Stimulated activated CD8-positive, alpha-beta memory T cell treated with anti-CD3 and anti-CD28 coated beads, Interleukin-7, amount 100 ng/mL, for 24 hours (primary cell): ENCODE measurements around the gene CRHR2.

Source experiments
- DNase-seq: peaks from one replicate; pipeline ENCODE4 v3.0.0-alpha.2; 2020; ENCODE audit warnings: low read depth

Gene CRHR2

GRCh38 chr7:30706908-30707307 is 24.7 kb upstream of the CRHR2 start:
- DNase-seq = no peak

DNA sequence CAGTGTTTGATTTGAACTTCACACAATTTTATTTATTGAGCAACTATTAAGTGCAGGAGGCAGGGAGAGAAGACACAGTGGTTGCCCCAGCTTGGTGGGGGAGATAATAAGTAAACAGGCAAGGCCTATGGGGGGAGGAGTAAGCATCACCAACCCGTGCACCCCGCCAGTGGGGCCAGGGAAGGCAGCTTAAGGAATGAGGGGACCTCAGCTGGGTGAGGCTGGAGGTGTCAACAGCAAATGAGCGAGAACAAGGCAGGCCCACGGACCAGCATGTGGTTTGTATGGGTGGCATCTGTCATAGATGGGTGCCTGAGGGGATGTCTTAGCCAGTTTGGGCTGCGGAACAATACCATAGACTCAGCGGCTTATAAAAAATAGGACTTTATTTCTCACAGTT is 24.1 kb upstream of the CRHR2 start:
- no peak for DNase-seq

DNA sequence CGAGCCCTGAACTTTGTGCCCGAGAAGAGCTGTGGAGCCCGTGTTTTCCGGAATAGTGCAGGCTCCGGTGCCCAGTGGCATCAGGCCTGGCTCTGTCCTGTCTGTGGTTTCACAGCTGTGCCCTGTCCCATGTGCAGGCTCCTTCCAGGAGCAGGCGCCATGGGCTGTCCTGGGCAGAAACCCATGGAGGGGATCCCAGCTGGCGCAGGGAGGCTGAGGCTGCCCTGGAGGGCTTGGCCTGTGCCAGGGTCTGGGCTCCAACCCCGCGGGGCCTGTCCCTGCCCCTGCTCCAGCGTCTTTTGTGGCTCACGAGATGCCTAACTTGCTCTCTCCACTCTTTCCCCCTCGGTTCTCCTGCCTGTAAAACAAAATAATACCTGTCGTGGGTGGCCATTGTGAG is 23.3 kb upstream of the CRHR2 start:
- DNase-seq = no peak

DNA sequence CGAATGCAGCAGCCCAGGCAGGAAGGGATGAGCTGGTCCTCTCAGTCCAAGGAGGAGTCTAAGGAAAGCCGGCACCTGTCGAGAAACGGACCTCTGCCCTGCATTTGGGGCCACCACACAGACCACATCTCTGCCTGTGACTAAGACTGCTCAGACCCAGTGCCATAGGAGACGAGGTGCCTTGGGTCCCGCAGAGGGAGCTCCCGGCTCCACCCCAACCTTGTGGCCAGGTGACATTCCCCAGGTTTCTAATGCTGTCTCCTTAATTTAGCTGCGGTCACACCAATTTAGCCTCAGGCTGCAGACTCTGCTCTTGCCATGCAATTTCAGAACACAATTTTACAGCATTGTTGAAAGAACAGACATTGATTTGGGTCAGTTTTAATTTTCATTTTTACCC is 22.8 kb upstream of the CRHR2 start:
- DNase-seq = no peak

DNA sequence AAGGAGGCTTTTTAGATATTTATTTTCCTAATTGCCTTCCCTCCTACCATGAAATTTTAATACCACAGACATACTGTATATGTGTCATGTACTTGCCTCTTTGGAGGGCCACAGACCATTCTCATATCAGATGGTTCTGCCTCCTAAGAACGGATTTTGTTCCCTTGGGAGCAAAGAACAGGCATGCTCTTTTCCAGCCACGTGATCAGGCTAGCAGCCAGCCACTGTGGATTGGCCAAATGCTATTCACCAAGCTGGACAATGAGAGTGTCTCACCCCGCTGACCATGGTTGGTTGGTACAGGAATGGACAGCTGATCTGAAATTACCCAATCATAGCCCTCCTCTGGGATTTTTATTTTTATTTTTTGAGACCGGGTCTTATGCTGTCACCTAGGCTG is 21.5 kb upstream of the CRHR2 start:
- DNase-seq = no peak

GRCh38 chr7:30702200-30702599 is 19.9 kb upstream of the CRHR2 start:
- no peak for DNase-seq

GRCh38 chr7:30700941-30701340 is 18.7 kb upstream of the CRHR2 start:
- no peak for DNase-seq

DNA sequence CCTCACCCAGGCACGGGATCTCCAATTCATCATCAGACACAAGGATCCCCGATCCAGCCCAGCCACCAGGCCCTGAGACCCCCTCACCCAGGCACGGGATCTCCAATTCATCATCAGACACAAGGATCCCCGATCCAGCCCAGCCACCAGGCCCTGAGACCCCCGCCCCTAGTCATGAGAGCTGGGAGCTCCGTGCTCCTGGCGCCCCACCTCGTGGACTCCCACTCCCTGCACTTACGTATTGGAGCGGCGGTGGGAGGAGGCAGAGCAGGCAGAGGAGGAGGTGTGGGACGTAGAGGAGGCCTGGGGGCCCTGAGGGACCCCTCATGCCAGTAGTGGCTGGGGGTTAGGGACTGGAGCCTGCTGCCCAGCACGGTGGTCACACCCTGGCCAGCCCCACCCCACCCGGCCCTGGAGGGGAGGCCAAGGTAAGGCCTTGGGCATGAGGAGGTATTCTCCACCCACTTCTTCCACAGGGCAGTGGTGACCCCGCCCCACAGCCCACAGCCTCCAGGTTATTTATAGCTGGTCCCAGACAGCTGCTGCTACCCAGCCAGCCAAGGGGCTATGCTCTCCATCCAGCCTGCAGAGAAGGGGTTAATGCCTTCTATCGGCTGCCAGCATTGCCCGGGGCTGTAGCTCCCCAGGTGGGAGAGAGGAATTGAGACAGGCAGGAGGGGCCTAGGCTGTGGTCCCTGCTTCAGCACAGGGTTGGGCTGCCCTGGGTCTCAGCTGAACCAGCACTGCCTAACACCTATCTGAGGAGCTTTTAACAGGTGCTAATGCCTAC is 17.6 kb upstream of the CRHR2 start:
- DNase-seq = no peak

- no peak for DNase-seq
Observed at GRCh38 chr7:30698481-30698880, 16.2 kb upstream of the CRHR2 start.

DNA sequence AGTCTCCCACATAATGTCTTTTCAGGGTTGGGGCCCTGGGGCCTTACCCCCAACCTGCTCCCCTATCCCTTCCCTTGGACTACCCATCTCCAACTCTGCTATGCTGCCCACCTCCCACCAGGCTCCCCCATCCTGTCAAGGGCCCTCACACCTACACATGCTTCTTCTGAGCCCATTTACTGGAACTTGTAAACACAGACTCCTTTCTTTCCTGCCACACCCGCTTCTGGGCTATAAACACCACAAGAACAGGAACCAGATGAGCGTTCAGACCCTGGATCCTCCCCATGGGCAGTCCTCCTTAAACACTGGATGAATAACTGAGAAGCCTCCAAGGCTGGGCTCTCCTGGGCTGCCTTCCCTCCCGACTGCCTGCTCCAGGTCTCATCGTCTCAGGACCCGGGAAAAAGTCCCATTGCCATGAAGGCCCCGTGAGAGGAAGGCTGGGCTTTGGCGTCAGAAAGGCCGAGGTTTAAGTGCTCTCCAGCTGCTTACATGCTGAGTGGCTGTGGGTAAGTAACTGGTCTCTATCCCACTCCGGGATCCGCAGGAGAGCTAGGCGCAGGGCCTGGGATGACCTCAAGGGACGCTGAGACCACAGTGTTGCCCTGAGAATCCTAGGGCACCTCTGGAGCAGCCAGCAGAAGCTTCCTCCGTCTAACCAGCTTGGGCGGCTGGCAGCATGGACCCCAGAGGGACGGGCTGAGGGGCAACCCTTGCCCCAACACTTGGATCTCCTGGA is 15.6 kb upstream of the CRHR2 start:
- DNase-seq = no peak

DNA sequence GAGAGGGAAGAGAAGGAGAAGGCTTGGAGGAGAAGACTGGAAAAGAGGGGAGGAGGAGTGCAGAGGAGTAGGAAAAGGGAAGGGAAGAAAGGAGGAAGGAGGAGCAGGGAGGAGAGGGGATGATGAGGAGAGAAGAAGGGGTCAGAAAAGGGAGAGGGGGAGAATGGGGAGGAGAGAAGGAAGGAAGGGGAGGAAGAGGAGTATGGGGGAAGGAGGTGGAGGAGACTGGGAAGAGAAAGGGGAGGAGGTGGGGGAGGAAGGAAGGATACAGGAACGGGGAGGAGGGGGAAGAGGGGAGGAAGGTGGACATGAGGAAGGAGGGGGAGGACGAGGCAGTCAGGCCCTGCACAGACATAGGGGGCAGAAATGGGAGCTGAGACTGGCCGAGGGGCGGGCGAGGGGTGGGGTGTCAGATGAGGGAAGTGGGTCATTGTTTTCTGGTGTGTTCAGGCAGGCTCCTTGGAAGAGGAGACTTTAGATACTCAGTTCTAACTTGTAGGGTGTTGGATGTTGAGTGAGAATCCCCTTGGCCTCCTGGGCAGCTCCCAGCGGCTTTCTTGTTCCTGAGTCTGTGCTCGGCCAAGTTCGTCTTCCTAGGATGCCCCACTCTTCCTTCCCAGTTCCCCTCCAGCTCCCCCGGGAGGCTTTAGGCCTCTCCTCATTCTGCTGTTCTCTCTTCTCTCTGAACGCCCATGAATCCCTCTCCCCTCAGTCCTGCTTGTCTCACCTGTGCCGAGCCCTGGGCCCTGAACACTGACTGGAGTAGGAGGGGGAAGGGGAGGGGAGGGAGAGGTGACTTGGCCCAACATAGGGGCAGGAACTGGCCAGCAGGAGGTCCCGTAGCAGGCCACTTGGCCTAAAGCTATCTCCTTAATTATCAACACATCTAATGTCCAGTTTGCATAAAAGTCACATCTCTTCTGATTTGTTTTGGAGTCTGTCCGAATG is 12.8 kb upstream of the CRHR2 start:
- no peak for DNase-seq

DNA sequence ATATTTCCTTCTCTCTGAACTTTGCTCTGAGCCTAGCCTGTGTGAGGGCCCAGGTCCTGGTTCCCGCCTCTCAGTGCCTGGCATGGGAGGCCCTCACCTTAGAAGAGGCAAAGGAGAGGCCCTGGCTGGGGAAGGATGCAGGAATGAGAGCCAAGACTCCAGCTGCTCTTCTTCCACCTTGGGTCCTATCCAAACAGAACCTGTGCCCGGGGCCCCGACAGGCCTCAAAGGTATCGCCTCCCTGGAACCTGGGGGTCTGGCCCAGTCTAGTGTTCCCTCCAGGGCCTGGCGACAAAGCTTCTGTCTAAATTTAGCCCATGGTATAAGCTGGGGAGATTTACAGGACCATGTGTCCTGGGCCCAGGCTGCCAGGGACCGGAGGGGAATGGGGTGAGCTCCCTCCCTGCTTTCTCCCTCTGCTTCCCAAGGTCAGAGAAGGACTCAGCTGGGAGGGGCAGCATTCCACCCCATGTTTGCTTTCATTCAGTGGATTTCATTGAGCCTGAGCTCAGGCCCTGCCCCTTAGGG is 12.0 kb upstream of the CRHR2 start:
- DNase-seq = no peak

DNA sequence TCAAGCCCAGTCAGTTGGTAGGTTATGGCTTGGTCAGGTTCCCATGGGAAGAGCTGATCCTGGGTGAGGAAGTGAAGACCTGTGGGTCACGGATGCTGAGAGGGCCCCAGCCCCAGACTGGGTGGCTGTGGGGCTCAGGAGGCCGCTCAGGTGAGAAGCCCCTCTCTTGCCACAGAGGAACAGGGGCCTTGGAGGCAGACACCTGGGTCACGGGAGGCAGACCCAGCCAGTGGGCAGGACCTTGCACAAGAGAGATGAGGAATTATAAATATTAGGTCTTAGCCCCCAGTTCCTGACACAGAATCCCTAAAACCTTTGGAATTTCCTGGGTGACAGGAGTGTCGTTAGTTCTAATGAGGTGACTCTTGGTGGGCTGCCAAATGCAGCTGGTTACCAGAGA is 10.6 kb upstream of the CRHR2 start:
- no peak for DNase-seq

DNA sequence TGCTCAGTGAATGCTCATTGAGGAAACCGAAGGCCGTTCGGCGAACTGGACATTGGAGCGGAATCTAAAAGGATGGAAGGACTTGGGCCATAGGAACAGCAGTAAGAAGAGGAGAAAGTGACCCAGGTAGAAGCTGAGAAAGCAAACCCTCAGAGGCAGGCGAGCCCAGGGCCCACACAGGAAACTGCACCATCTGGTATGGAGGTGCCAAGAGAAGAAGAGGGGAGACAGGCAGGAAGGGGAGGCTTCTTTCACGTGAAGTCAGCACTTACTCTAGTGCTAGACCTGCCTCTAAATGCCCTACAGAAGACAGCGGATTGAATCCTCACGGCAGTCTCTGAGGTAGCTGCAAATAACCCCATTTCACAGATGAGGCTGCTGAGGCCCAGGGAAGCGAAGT is 10.2 kb upstream of the CRHR2 start:
- no peak for DNase-seq

DNA sequence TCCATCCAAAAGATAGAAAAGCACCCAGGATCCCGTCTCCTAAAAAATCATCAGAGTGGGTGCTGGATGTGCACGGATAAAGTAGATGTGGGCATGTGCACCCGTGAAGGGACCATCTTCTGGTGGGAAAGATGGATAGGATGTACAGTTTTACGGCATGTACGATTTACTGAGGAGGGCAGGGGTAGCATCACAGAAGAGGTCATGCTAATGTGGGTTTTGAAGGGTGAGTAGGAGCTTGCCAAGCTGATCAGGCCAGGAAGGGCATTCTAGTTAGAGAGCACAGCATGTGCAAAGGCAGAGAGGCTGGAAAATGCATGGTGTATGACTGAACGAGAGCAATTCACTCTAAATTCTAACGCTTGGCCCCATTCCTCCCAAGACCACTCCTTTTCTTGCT is 7.8 kb upstream of the CRHR2 start:
- DNase-seq = no peak

DNA sequence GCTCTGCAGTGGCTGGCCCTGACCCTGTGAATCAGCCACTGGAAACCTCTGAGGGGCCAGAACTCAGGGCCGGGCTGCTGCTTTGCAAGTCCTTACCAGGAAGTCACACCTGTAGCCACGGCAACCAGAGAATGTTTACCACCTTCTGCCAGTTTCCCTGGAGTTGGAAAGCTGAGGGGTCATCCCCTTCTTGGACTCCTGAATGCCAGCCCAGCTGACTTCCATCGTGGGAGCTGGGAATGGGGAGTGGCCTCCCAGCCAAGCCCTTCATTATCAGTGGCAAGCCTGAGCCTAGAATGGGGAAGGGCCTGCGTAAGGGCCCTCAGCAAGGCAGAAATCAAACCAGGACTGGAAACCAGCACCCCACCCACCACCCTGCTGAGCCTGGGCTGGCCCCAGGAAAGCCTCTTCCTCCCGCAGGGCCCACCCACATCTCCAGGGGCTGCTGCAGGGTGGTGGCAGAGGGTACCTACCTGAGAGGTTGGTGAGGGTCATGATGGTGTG is 6.5 kb upstream of the CRHR2 start:
- no peak for DNase-seq

- no peak for DNase-seq
Observed at GRCh38 chr7:30687604-30688003, 5.3 kb upstream of the CRHR2 start.

DNA sequence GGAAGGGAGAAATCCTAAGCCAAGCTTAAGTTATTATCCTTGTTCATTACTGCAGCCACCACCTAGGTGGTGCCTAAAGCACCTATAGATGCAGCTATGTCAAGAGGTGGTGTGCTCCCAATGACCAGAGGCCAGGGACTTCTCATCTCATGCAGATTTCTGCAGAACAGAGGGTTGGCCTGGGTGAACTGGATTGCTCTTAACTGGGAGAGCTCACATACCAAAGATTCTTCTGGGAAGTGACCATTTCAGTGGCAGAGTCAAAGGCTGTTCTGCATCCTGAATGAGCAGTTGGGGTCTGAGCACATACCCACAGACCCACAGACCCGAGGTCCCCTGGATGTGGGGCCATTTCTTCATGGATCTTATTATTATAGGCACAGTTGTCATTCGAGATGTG is 2.1 kb upstream of the CRHR2 start:
- DNase-seq = no peak

GRCh38 chr7:30683816-30684215 is 1.6 kb upstream of the CRHR2 start:
- DNase-seq = no peak

- no peak for DNase-seq
Observed at GRCh38 chr7:30683306-30683705, 1.1 kb upstream of the CRHR2 start.

DNA sequence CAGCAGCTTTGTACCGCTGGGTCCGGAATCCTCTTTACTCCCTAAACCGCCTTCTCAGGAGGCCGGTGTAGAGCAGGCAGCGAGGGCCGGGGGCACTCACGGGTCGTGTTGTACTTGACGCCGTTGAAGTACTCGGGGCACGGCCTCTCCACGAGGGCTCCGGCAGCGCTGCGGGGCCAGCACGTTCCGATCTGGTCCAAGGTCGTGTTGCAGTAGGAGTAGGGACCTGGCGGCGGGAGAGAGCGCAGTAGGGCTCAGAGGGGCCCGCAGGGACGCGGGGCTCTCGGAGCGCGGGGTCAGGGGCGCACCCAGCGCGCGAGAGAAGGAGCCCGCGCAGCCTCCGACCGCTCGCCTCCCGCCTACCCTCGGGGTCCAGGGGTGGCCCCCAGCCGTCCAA is 443 bp downstream of the CRHR2 start:
- DNase-seq = no peak

DNA sequence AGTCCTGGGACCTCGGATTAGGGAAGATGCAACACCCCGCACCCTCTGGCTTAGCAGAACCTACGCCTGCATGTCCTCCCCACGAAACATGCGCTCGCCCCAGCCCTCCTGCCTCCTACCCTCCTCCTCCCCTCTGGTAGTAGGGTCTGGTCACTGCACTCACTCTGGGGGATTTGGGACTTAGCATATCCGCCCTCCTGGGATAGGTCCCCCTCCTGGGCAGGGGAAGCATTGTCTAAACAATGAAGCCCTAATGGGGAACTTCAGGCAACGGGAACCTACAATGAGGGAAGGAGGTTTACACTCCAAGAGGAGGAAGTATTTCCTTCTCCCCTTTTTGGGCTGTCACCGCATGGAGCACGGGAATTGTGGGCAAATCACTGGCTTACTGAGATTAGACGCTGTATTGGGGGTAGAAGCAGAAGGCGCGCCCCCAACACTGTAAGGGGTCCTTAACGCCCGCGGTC is 892 bp downstream of the CRHR2 start:
- DNase-seq = no peak
